NCI-H345 treated with DMSO at 0.1 percent for 48 hours (cell line): Measurements from ENCODE around the gene ARSB.
"Not testable (repeated sequence)": the region's sequence is repeated elsewhere in the genome, so short reads cannot be mapped to it uniquely, and the experiment has no call there.

Experiments used
- DNase-seq: peaks from one replicate; lab custom pipeline; 2025; ENCODE audit not compliant: unreplicated experiment; lab: John Stamatoyannopoulos, UW

The ARSB gene

DNA sequence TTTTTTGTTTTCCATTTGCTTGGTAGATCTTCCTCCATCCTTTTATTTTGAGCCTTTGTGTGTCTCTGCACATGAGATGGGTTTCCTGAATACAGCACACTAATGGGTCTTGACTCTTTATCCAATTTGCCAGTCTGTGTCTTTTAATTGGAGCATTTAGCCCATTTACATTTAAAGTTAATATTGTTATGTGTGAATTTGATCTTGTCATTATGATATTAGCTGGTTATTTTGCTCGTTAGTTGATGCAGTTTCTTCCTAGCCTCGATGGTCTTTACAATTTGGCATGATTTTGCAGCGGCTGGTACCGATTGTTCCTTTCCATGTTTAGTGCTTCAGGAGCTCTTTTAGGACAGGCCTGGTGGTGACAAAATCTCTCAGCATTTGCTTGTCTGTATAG lies 133.2 kb downstream of the ARSB start:
- not testable (repeated sequence) for DNase-seq

- DNase-seq = no peak
Measured at GRCh38 chr5:78845470-78845869, 139.6 kb downstream of the ARSB start.

GRCh38 chr5:78843436-78843835 lies 141.7 kb downstream of the ARSB start:
- DNase-seq = no peak

GRCh38 chr5:78841767-78842166 lies 143.3 kb downstream of the ARSB start:
- no peak for DNase-seq

DNA sequence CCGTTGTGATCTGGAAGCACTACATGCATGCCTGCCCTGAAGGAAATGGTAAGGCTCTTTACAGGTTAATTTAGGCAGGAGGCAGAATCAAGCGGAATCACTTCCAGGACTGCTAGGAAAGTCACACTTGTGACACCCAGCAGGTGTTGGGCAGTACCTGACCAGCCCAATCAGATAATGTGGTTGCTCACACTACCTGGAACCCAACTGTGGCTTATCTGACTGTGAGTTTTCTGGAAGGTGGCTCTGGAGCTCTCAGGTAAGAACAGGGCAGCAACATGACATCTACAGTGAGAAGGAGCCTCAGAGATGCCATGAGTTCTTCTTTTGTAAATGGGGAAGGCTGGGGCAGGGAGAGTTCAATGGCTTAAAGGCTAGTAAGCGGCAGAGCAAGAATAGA lies 146.4 kb downstream of the ARSB start:
- no peak for DNase-seq

- DNase-seq = no peak
Measured at GRCh38 chr5:78837836-78838235, 147.3 kb downstream of the ARSB start.

DNA sequence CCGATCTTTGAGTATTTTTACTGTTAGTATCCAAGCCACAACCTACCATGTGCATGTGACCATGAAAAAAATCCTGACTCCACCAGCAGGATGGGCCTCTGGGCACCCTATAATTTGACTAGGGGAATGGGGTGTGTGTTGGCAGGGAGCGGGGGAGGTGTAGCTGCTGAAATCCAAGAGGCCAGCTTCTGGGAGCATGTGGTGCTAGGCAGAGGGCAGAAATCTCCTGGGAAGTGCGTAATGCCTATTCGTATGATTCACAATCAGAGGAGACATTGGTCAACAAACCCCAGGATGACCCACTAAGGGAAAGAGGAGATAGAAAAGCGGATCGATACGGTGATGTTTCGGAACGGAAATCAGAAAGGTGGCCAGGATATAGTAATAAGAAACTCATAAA lies 149.9 kb downstream of the ARSB start:
- no peak for DNase-seq

GRCh38 chr5:78833284-78833683 lies 151.8 kb downstream of the ARSB start:
- no peak for DNase-seq

- no peak for DNase-seq
Measured at GRCh38 chr5:78830528-78831046, 154.5 kb downstream of the ARSB start.

DNA sequence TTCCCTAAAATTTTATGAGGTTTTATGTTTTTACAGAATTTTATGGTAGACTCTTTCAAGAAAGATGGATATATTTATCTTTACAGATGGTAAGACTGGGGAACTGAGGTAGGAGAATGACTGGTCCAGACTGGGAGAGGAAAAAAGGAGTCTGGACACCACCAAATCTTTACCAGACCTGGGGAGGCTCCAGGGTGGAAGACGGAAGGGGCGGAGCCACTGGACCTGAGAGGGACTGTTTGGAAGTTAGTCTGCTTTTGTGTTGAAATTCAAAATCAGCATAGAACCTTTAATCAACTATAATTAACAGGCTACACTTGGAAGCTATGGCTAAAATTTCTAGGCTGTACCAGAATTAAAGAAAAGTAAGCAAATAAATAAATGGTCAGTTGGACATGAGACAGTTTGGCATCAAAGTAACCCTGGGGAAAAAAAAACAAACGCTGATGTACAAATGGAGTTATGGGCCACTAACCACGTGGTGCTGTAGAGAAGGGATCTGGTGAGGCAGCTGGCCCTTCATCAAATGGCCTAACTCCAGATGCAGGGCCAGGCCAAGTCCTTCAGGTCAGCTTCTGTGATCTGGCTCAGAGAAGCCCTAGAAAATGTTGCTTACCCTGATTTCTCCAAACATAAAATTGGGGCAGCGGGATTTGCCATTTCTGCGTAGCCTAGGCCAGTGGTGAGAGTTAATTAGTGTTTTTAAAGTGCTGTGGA lies 155.1 kb downstream of the ARSB start:
- no peak for DNase-seq

DNA sequence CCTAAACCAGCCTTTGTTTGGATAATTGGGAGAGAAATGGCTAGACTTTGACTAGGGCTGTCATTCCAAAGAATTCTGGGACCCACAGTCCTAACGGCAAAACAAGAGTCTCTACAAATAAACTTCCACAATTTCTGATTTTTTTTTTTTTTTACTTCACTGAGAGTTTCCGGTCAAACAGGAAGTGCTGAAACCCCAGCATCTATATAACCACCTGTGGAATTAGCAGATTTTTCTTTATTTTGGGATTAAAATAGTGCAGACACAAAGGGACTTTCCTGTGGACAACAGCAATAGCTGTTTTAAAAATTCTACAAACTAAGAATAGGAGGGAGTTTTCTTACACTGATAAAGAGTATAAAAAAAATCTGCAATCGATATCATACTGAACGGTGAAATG lies 157.4 kb downstream of the ARSB start:
- no peak for DNase-seq

- no peak for DNase-seq
Measured at GRCh38 chr5:78824831-78825281, 160.3 kb downstream of the ARSB start.

GRCh38 chr5:78823196-78823595 lies 161.9 kb downstream of the ARSB start:
- no peak for DNase-seq

DNA sequence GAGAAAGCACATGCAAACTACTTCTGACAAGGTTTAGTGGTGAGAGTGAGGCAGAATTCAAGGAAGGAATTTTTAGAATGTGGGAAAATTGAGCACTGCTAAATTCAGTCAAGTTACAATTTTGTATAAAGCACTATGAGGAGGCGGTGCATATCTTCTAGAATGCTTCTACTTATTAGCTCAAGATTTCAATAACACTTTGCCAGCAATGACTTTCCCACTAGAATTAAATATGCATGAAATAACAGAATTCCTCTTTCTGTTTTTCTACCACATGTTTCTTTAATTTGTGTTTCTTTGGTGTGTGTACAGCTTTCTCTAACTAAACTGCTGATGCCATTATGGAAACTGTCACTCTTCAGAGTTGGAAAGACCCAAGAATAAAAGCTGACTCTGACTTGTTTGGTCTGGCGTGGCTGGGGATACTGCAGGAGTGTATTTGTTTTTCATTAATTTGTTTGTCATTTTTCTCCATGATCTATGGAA lies 163.5 kb downstream of the ARSB start:
- no peak for DNase-seq

- DNase-seq = no peak
Measured at GRCh38 chr5:78819707-78820106, 165.4 kb downstream of the ARSB start.

DNA sequence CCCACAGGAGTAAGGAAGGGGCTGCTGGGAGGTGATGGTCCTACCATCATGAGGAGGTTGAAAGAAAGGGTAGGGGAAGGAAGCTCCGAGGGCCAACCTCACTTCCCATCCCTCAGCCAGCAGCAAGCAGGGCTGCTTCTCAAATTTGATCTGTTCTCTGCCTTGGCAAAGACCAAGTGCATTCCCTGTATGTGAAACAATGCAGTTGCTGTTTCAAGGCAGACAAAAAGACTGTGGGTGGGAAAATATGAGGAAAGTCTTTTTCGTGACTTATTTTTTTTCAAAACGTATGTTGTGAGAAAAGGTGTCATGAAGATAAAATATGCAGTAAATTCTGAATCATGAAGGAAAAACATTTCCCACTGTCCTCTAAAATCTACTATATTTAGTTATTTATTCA lies 165.9 kb downstream of the ARSB start:
- DNase-seq = no peak

- no peak for DNase-seq
Measured at GRCh38 chr5:78816143-78816765, 168.9 kb downstream of the ARSB start.

DNA sequence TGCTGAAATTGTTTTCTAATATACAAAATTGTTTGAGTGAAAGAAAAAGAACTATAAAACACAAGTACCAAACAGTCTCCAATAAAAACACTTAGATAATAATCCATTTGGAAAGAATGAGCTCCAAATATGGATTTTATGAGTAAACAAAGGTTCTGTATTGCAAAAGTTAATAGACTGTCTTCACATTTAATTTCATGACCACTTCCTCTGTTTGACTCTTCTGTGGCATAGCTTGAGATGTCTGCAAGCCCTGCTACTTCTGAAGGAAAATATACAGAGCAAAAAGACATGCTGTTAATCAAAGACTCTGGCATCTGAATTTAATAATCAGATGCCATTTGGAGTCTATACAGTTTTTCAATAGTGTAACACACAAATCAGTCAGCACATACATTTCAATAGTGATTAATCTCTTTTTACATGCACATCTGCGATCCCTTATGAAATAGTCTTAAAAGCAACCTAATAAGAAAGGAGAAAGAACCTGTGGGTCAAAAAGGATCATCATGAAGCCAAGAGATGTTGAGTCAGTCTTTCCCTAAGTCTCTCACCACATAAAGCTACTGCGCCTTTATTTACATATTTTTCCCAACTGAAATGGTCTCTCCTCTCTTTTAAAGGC lies 171.1 kb downstream of the ARSB start:
- DNase-seq = no peak

DNA sequence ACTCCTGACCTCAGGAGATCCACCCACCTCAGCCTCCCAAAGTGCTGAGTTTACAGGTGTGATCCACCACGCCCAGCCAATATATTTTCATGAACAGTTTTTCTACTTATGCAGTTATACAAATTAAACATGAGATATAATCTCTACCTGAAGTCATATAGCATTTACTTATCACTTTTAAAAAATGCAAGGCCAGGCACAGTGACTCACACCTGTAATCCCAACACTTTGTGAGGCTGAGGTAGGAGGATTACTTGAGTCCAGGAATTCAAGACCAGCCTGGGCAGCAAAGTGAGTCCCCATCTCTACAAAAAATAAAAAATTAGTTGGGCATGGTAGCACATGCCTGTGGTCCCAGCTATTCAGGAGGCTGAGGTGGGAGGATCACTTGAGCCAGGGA lies 171.8 kb downstream of the ARSB start:
- DNase-seq = no peak

DNA sequence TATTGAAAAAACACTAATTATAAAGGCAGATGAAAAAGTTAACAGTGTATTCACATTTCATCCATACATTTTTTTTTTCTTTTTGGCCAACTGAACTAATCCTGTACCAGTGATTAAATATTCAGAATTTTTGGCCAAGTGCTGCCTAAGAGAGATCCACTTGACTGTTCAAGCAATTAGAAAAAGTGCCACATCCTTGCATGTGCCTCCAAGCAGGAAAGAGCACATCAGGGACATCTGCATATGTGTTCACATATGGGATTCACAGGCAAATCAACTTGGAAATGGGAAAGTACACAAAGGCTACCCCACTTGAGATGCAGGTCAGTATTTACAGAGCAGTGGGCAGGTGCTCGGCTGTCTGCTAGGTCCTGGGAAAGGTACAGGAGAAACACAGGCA lies 173.2 kb downstream of the ARSB start:
- DNase-seq = peak; percentile 45

DNA sequence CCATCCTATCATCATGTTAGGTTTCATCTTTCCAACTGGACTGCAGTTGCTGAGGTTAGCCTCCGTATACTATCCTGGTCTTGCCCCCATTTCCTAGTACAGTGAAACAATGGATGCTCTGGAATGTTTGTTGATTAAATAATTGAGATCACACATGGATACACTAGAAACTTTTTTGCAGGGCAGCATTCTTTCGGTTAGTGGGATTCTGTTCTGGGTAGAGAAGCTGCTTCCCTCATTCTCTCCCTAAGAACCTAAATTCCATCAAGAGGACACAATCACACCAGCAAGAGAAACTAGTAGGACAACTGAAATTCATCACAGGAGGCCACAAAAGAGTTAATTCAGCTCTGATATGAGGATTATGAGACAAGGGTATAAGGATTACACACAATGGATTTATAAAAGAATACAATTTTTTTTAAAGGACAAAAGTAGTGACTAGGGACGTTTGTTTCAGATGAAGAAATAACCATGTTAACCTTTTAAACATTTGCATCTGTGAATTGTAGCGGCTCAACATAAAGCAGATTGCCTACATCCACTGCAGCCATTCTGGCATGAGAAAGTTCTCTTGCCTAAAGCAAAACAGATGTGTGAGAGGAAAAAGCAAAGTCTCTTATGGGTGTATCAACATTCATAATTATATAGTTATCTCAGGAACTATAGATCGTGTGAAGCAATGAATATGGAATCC lies 173.8 kb downstream of the ARSB start:
- no peak for DNase-seq
